GM18867 (cell line): Measurements from ENCODE around the gene FAM13A.
A peak's percentile ranks its signal among the peaks of the same experiment; 100 is the strongest.
"Not testable (repeated sequence)": the region's sequence is repeated elsewhere in the genome, so short reads cannot be mapped to it uniquely, and the experiment has no call there.

Source experiments
- ATAC-seq: cut with Tn5 transposase; IDR thresholded peaks from one replicate; pipeline ENCODE4 v1.9.1; 2021; ENCODE audit warnings: mild to moderate bottlenecking, moderate library complexity; ENCODE audit not compliant: unreplicated experiment

Gene FAM13A

DNA sequence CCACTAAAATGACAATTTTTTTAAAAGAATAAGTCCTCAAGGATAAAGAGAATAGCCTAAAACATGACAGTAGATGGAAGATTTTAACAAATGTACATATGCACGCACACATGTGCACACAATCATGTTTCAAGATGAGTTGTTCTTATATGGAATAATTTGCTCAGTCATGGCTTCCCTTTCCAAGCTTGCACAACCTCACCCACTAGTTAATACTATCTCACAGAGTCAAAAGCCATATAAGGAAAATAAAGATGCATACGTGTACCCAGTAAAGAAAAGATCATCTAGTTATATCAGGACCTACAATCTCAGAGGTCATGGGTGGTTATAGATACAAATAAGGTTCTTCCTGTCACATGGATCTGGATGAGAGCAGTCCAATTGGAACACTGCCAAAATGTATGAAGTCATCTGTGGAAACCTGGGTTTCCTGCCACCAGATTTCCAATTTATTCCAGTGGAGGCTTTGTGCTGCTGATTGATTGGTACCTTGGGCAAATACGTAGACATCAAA lies 56.1 kb downstream of the FAM13A start:
- ATAC-seq: no peak

DNA sequence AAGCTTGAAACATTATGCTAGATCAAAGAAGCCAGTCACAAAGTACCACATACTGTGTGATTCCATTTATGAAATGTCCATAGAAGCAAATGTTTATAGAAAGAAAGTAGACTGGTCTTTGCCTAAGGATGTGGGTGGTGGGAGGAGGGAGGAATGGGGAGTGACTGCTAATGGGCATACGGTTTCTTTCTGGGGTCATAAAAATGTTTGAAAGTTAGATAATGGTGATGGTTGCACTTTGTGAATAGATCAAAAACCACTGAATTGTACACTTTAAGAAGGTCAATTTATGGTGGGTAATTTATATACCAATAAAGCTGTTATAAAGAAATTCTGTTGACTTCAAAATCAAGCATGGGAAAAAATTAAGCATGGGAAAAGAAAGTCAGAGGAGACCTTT lies 56.6 kb downstream of the FAM13A start:
- ATAC-seq: no peak

DNA sequence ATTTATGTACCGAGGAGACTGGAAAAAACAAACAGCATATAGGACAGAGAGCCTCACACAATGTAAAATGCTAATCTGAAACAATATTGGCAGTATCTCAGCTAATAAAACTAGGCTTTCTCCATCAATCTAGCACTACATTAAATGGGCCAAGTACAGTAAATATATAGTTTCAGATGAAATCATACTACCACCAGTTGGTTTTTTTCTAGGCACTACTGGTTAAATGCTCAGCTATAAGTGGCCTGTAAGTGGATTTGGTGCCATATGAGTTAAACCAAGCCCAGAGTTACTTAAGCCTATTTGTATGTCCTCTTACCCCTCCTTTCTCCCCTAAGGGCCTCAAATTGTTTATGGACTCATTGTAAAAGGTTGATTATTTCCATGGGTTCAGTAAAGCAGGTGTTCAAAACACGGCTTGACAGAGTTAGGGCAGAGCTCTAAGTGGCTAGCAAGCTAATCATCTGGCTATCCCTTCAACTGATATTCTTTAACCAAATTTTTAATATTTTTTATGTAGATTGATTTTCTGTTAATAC lies 57.5 kb downstream of the FAM13A start:
- ATAC-seq: no peak

DNA sequence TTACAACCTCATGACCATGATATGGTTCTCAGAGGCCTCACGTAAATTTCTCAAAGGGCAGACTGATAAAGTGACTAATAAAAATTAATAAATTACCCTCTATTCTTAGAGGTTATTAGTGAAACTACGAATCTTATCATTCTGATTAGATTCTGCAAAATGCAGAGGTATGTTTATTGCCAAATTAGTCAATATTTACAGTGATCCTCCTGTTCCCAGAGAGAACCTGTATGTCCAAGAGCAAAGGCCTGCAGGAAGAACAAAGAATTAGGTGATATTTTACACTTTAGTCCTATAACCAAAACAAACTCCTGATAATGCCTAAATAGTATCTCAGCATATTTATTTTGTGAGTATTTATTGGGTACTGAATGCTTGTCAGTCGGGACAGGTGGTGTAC lies 58.1 kb downstream of the FAM13A start:
- no peak for ATAC-seq

DNA sequence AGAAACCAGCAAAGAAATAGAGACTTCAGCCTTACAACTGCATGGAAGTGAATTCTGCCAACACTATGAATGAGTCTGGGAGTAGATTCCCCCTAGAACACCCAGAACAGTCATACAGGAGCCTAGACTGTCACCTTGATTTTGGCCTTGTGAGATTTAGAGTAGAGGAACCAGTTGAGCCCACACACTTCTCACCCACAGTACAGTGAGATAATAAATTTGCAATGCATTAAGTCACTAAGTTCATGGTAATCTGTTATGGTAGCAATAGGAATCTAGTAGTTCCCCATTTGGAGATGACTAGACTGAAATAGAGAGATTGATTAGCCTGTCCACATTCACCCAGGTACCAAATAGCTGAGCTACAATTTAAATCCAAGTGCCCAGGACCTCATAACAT lies 59.0 kb downstream of the FAM13A start:
- ATAC-seq: no peak

DNA sequence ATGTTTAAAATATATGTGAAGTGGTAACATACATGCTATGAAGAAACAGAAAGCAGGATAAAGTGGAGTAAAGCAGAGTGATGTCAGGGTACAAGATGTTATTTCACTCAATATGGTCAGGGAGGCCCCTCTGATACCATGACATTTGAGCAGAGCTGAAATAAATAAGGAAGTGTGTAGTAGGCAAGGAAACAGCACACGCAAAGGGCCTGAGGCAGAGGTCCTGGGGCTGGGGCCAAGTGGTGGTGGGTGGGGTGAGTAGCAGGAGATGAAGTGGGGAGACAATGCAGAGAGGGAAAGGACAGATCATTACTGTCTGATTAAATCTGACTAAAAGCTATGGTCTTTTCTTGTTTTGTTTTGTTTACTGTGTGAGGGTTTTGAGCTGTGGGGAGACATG lies 61.1 kb downstream of the FAM13A start:
- ATAC-seq: no peak

DNA sequence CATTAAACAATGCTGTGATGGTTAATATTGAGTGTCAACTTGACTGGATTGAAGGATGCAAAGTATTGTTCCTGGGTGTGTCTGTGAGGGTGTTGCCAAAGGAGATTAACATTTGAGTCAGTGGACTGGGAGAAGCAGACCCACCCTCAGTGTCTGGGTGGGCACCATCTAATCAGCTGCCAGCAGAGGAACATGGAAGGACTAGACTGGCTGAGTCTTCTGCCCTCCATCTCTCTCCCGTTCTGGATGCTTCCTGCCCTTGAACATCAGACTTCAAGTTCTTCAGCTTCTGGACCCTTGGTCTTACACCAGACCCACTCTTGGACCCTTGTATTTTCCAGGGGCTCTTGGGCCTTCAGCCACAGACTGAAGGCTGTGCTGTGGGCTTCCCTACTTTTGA lies 61.7 kb downstream of the FAM13A start:
- ATAC-seq: not testable (repeated sequence)

DNA sequence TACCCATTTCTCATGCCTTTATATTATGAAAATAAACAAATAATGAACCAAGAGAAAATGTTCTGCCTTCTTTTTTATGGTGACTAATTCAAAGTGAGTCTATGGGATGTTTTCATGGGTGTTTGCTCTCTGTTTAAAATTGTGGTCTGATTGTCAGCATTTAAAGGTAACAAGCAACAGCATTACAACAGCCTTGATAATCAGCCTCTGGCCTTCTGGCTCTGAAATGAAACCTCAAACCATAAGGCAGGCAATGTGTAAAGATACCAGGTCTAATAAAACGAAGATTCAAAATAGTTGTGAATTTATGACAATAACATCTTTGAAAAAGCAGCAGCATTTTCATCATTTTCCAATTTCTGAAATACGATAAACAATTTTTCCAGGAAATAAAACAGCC lies 63.7 kb downstream of the FAM13A start:
- no peak for ATAC-seq

DNA sequence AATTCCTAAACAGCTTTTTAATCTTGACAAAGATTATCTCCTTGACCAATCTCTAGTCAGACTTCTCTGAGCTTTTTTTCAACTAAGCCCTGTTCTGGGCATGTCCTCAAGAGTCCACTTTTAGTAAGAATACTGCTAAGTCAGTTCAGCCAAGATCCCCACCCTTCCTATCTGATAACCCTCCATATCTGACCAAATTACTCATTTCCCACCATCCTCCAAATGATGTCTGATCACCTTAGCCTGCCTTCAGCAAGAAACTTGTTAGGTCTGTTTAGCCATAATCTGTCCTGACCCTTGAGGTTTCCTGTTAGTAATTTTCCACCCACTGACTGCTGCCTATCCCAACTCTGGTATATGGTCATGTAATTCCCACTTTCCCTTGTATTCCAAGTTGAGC lies 65.2 kb downstream of the FAM13A start:
- ATAC-seq: no peak

DNA sequence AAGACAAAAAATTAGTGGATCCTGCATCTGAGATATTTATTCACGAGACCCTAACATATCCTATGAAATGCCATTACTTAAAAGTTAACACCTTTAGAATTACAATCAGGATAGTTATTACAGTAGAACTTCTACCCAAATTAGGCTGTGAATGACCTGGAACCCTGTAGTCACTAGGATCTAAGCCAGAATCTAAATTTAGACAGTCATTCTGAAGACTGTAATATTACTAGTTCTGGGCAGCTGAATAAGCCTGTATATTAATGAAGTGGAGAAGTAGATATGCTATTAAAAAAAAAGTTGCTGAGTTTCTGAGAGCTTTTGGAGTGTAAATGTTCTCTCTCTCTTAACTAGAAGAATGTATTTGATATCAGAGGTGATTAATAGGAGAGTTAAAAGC lies 67.0 kb downstream of the FAM13A start:
- no peak for ATAC-seq

DNA sequence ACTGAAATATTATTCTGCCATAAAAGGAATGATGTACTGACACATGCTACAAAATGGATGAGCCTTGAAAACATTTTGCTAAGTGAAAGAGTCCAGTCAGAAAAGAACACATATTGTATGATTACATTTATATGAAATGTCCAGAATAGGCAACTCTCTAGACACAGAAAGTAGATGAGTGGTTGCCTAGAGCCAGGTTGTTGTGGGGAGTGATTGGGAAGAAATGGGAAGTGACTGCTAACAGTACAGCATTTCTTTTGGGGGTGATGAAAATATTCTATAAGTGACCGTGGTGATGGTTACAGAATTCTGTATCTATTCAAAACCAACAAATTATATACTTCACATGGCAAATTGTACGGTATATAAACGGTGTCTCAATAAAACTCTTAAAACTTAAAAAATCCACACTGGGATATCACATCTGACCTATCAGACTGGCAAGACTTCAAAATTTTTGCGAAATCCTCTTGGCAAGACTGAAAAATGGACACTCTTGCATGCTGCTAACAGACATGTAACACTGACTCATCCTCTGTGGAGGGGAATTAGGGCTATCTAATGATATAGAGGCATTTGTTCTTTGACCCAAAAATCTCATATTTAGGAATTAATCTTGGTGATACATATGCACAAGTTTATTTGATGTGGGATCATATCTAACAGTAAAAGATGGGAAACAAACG lies 71.8 kb downstream of the FAM13A start:
- ATAC-seq: no peak

DNA sequence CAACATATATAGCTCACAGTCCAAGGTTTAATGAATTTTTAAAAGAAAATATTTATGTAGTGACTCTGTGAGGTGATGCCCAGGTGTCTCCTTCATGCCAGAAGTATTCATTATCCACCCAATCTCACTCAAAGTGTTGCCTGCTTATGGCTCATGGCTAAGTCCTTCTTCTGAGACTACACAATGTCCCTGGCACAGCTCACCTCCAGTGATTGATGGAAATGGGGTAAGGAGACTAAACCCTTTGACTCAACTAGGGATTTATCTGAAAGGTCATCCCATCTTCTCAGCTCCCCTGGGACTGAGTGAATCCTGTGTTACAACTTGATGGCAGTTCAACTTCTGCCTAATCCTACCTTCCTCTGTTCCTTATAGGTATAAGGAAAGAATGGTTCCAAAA lies 74.2 kb downstream of the FAM13A start:
- no peak for ATAC-seq

DNA sequence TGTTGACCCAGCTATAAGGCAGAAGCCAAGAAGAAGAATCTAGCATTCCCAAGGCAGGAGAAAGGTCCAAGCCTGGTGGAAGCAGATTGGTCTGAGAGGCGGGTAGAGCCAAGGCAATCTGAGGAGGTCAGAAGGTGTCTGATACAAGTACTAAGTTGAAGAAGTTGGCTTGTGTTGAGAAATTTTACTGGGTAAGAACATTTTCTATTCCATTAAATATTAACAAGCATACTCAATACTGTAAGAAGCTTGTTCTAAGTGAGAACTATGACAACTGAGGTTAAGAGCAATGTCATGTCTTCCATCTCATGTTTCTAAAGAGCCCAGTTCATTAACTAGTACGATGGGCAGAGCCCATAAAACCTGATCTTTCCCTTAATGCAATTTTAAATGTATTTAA lies 75.0 kb downstream of the FAM13A start:
- peak; percentile 74 for ATAC-seq

DNA sequence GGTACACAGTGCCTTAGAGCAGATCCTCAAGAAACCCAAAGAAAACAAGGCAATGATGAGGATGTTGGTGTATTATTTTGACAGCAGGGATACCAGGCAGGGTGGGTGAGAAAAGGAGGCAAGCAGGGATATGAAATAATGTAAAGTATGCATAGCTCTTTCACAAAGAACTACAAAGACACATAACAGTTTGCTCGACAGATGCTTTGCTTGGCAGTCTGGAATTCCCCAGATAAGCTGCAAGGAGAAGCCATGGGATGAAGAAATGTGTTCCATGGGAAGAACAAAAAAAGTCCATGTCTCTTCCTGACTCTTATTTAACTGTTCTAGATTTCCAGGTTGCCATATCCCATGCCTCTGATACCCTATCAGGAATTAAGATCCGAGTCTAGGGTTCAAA lies 75.4 kb downstream of the FAM13A start:
- no peak for ATAC-seq

DNA sequence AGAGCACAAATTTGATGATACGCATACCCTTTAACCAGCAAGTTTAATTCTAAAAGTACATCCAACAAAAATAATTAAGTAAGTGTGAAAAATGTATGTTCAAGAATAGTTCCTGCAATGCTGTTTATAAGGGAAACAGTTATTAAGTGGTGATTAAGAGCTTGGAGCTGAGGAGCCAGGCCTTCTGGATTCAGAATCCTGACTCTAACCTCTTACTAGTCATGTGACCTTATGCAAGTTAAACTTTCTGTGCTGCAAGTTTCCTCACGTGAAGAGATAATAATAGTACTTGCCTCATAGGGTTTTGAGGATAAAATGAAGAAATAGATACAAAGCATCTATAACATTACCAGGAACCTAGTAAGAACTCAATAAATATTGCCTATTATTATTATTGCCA lies 77.7 kb downstream of the FAM13A start:
- no peak for ATAC-seq

DNA sequence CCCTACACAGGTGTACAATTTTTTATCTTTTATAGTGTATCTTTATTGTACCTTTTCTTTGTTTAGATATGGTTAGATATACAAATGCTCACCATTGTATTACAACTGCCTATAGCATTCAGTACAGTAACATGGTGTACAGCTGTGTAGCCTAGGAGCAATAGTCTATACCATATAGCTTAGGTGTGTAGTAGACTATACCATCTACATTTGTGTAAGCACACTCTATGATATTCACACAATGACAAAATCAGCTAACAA lies 80.3 kb downstream of the FAM13A start:
- ATAC-seq: no peak

DNA sequence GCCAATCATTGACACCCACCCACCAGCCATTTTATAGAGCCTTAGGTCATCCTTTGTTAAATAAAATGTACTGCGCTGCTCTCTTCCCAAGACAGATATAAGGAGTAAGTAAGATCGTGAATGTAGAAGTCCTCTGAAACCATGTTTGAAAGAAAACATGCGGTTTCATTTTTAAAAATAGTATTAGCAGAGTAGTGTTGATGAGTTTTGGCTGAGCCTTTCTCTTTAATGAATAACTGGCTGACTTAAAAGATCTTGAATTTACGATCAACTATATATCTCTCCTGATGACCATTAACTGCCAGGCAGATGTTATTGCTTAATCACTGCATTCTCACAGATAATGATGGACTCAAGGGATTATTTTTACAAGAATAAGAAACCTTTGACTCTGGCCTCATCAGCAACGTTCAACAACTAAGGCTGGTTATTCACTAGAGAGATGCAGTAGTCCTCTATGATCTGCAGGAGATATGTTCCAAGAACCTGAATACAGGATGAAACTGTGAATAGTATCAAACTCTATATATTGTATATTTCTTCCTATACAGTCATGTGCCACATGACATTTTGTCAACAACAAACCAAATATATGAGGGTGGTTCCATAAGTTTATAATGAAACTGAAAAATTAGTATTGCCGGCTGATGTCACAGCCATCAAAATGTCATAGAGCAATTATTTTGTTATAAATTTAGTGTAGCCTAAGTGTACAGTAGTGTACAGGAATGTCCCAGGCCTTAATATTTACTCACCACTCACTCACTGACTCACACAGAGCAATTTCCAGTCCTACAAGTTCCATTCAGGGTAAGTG lies 80.8 kb downstream of the FAM13A start:
- no peak for ATAC-seq

DNA sequence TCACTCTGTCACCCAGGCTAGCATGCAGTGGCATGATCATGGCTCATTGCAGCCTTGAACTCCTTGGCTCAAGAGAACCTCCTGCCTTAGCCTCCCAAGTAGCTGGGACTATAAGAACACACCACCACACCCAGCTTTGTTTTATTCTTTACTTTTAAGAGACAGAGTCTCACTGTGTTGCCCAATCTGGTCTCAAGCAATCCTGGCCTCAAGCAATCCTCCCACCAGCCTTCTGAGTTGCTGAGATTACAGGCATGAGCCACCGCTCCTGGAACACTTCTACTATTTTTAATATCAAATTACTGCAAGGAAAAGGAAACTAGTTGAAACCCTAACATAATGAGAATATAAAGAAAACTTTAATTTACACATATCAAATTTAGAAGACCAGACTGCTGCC lies 85.4 kb downstream of the FAM13A start:
- no peak for ATAC-seq

DNA sequence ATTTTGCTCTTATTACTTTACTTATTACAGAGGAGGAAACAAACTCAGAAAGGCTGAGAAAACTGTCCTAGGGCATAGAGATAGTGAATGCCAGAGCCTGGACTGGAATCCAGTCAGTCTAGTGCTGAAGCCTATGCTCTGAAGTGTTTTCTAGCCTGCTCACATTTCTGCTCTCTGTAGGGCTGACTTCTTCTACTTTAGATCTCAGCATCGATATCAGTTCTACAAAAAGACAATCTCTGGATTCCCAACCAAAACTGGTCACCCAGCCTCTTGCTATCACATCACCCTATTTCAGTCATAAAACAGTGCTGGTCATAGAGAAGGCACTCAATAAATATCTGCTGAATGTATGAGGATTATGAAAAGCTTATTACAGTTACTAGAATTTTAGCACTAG lies 87.2 kb downstream of the FAM13A start:
- no peak for ATAC-seq

DNA sequence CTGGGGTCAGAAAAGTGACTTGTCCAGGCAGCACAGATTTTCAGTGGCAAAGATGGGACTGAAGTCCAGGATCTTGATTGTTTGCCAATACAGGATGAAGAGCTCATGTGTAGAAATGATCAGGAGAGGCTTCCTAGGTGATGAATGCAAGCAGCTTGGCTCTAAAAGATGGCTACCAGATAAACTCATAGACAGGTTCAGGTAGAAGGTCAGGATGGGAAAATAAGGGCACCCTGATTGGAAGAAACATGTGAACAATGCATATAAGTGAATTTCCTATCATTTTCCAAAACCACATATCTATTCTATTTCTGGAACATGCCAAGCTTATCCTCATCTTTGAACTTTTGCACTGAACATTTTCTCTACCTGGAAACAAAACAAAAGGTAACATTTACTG lies 87.7 kb downstream of the FAM13A start:
- no peak for ATAC-seq

DNA sequence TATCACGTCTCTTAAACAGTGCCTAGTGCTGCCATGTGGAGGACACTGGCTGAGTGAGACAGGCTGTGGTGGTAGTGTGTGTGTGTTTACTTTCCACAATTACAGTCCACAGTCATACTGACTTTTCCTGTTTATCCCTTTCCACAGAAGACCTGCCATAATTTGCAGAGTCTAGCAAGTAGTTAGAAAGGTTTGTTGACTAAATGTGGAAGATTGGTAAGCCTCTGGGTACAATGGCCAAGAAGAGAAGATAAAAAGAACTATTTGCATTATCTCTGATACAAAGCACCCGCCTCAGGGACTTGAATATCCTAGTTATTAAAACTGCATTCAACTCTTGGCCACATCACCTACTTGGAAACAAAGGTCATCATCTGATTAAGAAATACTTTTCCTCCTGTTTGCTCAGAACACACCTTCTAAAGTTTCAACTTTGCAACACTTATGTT lies 89.1 kb downstream of the FAM13A start:
- ATAC-seq: no peak

DNA sequence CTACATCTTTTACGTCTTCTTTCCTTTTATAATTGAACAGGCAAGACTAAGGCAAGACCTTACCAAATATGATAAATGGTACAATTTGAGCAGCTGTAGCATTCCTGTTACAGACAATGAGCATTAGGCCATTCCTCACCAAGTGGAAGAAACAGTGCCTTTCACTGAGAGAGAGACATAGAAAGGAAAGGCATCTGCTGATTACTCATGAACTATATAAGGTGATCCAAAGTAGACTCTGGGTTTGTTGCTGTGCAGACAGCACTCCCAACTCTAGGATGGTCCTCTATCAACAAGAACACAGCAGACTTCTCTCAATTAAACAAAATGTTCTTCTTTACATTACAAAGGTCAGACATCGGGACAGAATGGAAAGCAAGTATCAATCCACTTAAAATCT lies 91.9 kb downstream of the FAM13A start:
- no peak for ATAC-seq
